ENCODE results near the gene OR5K3. TPM values are rescaled to one million over a fixed set of nuclear protein-coding genes. Genes with fewer than 3 reads are reported as not detected.
"Not testable (repeated sequence)": the region's sequence is repeated elsewhere in the genome, so short reads cannot be mapped to it uniquely, and the experiment has no call there.

Gene OR5K3
- total RNA-seq, 1 donor from 2014 or later, result not detected

DNA sequence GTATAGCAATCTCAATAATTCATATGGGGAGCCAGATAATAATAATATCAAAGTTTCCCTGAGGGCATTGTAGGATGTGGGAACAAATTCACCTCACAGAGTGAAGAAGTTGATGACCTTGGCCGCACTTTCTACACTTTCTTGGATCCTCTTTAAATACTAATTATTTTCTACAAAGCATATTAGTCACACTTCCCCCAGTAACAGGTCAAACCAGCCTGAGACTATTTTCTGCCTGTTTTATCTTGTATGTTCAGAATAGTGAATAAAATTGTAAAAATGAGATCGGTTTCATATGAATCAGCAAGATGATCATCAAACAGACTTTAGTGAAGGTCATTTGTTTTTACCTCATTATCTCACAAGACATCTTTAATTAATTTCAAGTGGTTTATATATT is 2.3 kb upstream of the OR5K3 start:
- Mint-ChIP-seq H3K4me1 (ENCODE audit: unreplicated experiment) (no peaks in the 10 kb centered on the region), H3K9me3 (ENCODE audit: unreplicated experiment) (no peaks in the 10 kb centered on the region), H3K27me3 (ENCODE audit: unreplicated experiment) (peaks cover 16% of the 10 kb centered on the region), H3K27ac (ENCODE audit: unreplicated experiment) (no peak overlapping the region), H3K36me3 (ENCODE audit: unreplicated experiment) (no peaks in the 10 kb centered on the region), H3K4me3 (ENCODE audit: unreplicated experiment) (no peak overlapping the region)
- DNase-seq (ENCODE audit: extremely low spot score, unreplicated experiment), result no peak
- TF ChIP-seq, protein P1, sequence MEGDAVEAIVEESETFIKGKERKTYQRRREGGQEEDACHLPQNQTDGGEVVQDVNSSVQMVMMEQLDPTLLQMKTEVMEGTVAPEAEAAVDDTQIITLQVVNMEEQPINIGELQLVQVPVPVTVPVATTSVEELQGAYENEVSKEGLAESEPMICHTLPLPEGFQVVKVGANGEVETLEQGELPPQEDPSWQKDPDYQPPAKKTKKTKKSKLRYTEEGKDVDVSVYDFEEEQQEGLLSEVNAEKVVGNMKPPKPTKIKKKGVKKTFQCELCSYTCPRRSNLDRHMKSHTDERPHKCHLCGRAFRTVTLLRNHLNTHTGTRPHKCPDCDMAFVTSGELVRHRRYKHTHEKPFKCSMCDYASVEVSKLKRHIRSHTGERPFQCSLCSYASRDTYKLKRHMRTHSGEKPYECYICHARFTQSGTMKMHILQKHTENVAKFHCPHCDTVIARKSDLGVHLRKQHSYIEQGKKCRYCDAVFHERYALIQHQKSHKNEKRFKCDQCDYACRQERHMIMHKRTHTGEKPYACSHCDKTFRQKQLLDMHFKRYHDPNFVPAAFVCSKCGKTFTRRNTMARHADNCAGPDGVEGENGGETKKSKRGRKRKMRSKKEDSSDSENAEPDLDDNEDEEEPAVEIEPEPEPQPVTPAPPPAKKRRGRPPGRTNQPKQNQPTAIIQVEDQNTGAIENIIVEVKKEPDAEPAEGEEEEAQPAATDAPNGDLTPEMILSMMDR (IDR thresholded peaks at IDR 0.05), result no peak

DNA sequence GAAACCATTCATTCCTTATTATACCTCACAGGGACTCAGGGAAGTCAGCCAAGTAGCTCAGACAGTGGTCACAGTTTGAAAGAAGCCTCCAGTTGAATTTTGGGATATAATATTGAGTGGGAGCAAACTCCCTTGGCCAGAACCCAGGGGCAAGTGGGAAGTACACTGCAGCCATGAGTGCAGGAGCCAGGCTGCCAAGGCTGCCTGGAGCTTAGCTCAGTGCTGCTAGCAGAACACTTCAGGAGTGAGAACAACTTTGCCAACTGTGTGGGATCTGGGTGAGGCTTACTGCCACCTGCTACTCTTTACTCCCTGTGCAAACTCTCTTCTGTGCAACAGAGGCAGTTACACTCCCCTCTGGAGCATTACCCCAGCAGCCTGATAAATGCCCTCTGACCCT is 4.6 kb downstream of the OR5K3 start:
- DNase-seq (ENCODE audit: extremely low spot score, unreplicated experiment), result no peak
- Mint-ChIP-seq H3K27ac (ENCODE audit: unreplicated experiment) (no peak overlapping the region), H3K27me3 (ENCODE audit: unreplicated experiment) (peaks cover 18% of the 10 kb centered on the region), H3K4me1 (ENCODE audit: unreplicated experiment) (no peaks in the 10 kb centered on the region), H3K9me3 (ENCODE audit: unreplicated experiment) (peaks cover 15% of the 10 kb centered on the region), H3K4me3 (ENCODE audit: unreplicated experiment) (no peak overlapping the region), H3K36me3 (ENCODE audit: unreplicated experiment) (no peaks in the 10 kb centered on the region)
- TF ChIP-seq, protein P1 (IDR thresholded peaks at IDR 0.05), result no peak

DNA sequence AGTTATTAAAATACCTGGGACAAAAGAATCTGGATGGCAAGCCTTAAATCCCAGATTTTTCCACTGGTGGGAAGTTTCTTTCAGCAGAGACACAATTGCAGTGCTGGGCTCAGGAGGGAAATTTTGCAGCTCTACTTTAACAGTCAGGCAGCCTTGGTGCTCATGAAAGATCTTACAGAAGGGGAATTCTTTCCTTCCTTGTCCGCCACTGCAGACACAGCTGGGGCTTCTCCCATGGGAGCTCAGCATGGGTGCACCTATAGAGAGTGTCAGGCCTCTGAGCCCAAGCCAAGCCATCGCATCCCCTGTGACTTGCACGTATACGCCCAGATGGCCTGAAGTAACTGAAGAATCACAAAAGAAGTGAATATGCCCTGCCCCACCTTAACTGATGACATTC is 6.0 kb downstream of the OR5K3 start:
- H3K4me3 Mint-ChIP-seq (ENCODE audit: unreplicated experiment); H3K4me1 Mint-ChIP-seq (ENCODE audit: unreplicated experiment); DNase-seq (ENCODE audit: extremely low spot score, unreplicated experiment); H3K27ac Mint-ChIP-seq (ENCODE audit: unreplicated experiment); H3K36me3 Mint-ChIP-seq (ENCODE audit: unreplicated experiment): not testable (repeated sequence)
- Mint-ChIP-seq H3K9me3 (ENCODE audit: unreplicated experiment) (peaks cover 15% of the 10 kb centered on the region), H3K27me3 (ENCODE audit: unreplicated experiment) (peaks cover 12% of the 10 kb centered on the region)

DNA sequence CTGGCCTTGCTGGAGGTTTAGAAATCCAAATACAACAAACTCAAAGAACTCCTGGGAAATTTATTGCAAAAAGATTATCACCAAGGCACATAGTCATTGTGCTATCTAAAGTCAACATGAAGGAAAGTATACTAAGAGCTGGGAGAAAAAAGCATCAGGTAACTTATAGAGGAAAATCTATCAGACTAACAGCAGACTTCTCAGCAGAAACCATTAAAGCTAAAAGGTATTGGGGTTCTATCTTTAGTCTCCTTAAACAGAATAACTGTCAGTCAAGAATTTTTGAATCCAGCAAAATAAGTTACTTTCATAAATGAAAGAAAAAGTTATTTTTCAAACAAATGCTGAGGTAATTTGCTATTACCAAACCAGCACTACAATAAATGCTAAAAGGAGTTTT is 8.0 kb downstream of the OR5K3 start:
- DNase-seq (ENCODE audit: extremely low spot score, unreplicated experiment), result no peak
- TF ChIP-seq, protein P1 (IDR thresholded peaks at IDR 0.05), result no peak
- Mint-ChIP-seq H3K4me3 (ENCODE audit: unreplicated experiment) (no peak overlapping the region), H3K4me1 (ENCODE audit: unreplicated experiment) (no peaks in the 10 kb centered on the region), H3K9me3 (ENCODE audit: unreplicated experiment) (peaks cover 24% of the 10 kb centered on the region), H3K27ac (ENCODE audit: unreplicated experiment) (no peak overlapping the region), H3K27me3 (ENCODE audit: unreplicated experiment) (peaks cover 12% of the 10 kb centered on the region), H3K36me3 (ENCODE audit: unreplicated experiment) (no peaks in the 10 kb centered on the region)

DNA sequence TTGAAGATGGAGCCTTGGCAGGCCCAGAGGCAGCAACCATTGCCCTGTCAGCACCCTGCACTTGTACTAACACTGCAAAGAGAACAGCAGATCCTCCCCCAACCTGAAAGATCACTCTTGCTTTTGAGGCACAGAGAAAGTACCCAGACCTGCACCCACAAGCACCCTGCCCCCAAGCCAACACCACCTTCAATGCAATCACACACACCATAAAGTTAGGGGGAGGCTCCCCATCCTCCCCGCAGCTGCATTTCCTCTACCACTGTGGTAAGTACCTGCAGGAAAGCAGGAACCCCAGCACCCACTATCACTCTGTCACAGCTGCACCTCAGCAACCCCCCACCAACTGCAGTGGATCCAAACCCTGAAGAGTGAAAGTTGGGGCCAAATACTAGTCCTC is 12.0 kb downstream of the OR5K3 start:
- H3K27ac Mint-ChIP-seq (ENCODE audit: unreplicated experiment), result no peak overlapping the region
- no peak for DNase-seq (ENCODE audit: extremely low spot score, unreplicated experiment)
- peaks cover 44% of the 10 kb centered on the region for H3K9me3 Mint-ChIP-seq (ENCODE audit: unreplicated experiment)
- H3K36me3 Mint-ChIP-seq (ENCODE audit: unreplicated experiment), result no peaks in the 10 kb centered on the region
- H3K27me3 Mint-ChIP-seq (ENCODE audit: unreplicated experiment), result no peaks in the 10 kb centered on the region
- H3K4me3 Mint-ChIP-seq (ENCODE audit: unreplicated experiment), result no peak overlapping the region
- H3K4me1 Mint-ChIP-seq (ENCODE audit: unreplicated experiment), result no peaks in the 10 kb centered on the region
- TF ChIP-seq, protein P1 (IDR thresholded peaks at IDR 0.05), result no peak

- H3K27ac Mint-ChIP-seq (ENCODE audit: unreplicated experiment), result no peak overlapping the region
These were observed 13.5 kb downstream of the OR5K3 start for GRCh38 chr3:98404010-98404409.

More at GRCh38 chr3:98404010-98404409, 13.5 kb downstream of the OR5K3 start:
- Mint-ChIP-seq H3K36me3 (ENCODE audit: unreplicated experiment) (no peaks in the 10 kb centered on the region), H3K27me3 (ENCODE audit: unreplicated experiment) (no peaks in the 10 kb centered on the region), H3K4me1 (ENCODE audit: unreplicated experiment) (no peaks in the 10 kb centered on the region), H3K9me3 (ENCODE audit: unreplicated experiment) (peaks cover 39% of the 10 kb centered on the region), H3K4me3 (ENCODE audit: unreplicated experiment) (no peak overlapping the region)
- DNase-seq (ENCODE audit: extremely low spot score, unreplicated experiment), result no peak
- TF ChIP-seq, protein P1 (IDR thresholded peaks at IDR 0.05), result no peak

Data from osteocyte (in vitro differentiated cells).